WTC11 (cell line): ENCODE data around the gene FRYL.

Experiments used
- CTCF ChIP-seq: fragments of 200-600 bp; IDR thresholded peaks from 2 replicates; pipeline ENCODE4 v1.8.0; 2022; ENCODE audit warnings: antibody characterized with exemption
- MAX ChIP-seq: sonication (generic); formaldehyde crosslinking; IDR thresholded peaks from 2 replicates; pipeline ENCODE4 v1.8.0; 2022; ENCODE audit warnings: mild to moderate bottlenecking, missing genetic modification reagents
- ZNF317 ChIP-seq: sonication (generic); formaldehyde crosslinking; IDR thresholded peaks from 2 replicates; pipeline ENCODE4 v1.8.1; 2023; ENCODE audit warnings: low read depth, mild to moderate bottlenecking, moderate library complexity, missing genetic modification reagents, borderline replicate concordance

GRCh38 chr4:48620093-48620492 is 160.0 kb downstream of the FRYL start:
- TF ChIP-seq MAX (no peak), ZNF317 (CRISPR knock-in tag) (no peak), CTCF (no peak)
